Measurements from ENCODE around the gene OR10G6.
"Not testable (repeated sequence)": the region's sequence is repeated elsewhere in the genome, so short reads cannot be mapped to it uniquely, and the experiment has no call there.

OR10G6 gene

GRCh38 chr11:123995119-123995518, at the start of gene OR10G6:
TSS of gene OR10G6 (minus strand) at chr11:123995161. CDS start at chr11:123995161, 0 bp downstream.
- TF ChIP-seq CTCF (IDR thresholded peaks at IDR 0.05; ENCODE audit: unreplicated experiment in 3 of 3) = no peak
- Mint-ChIP-seq H3K27ac (no peak within 1 kb of the TSS), H3K36me3 (ENCODE audit: low read depth) (no peaks in the 10 kb centered on the region), H3K27me3 (ENCODE audit: low read depth) (no peaks in the 10 kb centered on the region), H3K4me3 (no peak within 1 kb of the TSS), H3K4me1 (no peaks in the 10 kb centered on the region), H3K9me3 (no peaks in the 10 kb centered on the region)

- Mint-ChIP-seq H3K9me3 (no peaks in the 10 kb centered on the region), H3K36me3 (ENCODE audit: low read depth) (no peaks in the 10 kb centered on the region), H3K4me1 (no peaks in the 10 kb centered on the region), H3K4me3 (no peak overlapping the region), H3K27ac (no peak overlapping the region), H3K27me3 (ENCODE audit: low read depth) (no peaks in the 10 kb centered on the region)
- TF ChIP-seq CTCF (IDR thresholded peaks at IDR 0.05; ENCODE audit: unreplicated experiment in 3 of 3) = no peak
Observed at GRCh38 chr11:124043420-124043819, 48.5 kb upstream of the OR10G6 start.

GRCh38 chr11:124041254-124041653, 46.3 kb upstream of the OR10G6 start, which contains the start of gene OR10G7:
TSS of gene OR10G7 (minus strand) at chr11:124041325. CDS start at chr11:124039001, 2,324 bp downstream.
- TF ChIP-seq CTCF (IDR thresholded peaks at IDR 0.05; ENCODE audit: unreplicated experiment in 3 of 3) = no peak
- H3K4me3 Mint-ChIP-seq = no peak within 1 kb of the TSS
- H3K27ac Mint-ChIP-seq = no peak within 1 kb of the TSS
- no peaks in the 10 kb centered on the region for H3K9me3 Mint-ChIP-seq
- H3K27me3 Mint-ChIP-seq (ENCODE audit: low read depth) = no peaks in the 10 kb centered on the region
- no peaks in the 10 kb centered on the region for H3K36me3 Mint-ChIP-seq (ENCODE audit: low read depth)
- no peaks in the 10 kb centered on the region for H3K4me1 Mint-ChIP-seq

- Mint-ChIP-seq H3K27me3 (ENCODE audit: low read depth) (no peaks in the 10 kb centered on the region), H3K4me1 (no peaks in the 10 kb centered on the region), H3K27ac (no peak overlapping the region), H3K9me3 (no peaks in the 10 kb centered on the region), H3K36me3 (ENCODE audit: low read depth) (no peaks in the 10 kb centered on the region), H3K4me3 (no peak overlapping the region)
- no peak for TF ChIP-seq CTCF (IDR thresholded peaks at IDR 0.05; ENCODE audit: unreplicated experiment in 3 of 3)
Observed at GRCh38 chr11:124039557-124039956, 44.6 kb upstream of the OR10G6 start.

GRCh38 chr11:124036666-124037065, 41.7 kb upstream of the OR10G6 start:
- no peak overlapping the region for H3K27ac Mint-ChIP-seq
- H3K9me3 Mint-ChIP-seq = no peaks in the 10 kb centered on the region
- TF ChIP-seq CTCF (IDR thresholded peaks at IDR 0.05; ENCODE audit: unreplicated experiment in 3 of 3) = no peak
- no peak overlapping the region for H3K4me3 Mint-ChIP-seq
- no peaks in the 10 kb centered on the region for H3K4me1 Mint-ChIP-seq
- H3K27me3 Mint-ChIP-seq (ENCODE audit: low read depth) = no peaks in the 10 kb centered on the region
- no peaks in the 10 kb centered on the region for H3K36me3 Mint-ChIP-seq (ENCODE audit: low read depth)

- no peak for TF ChIP-seq CTCF (IDR thresholded peaks at IDR 0.05; ENCODE audit: unreplicated experiment in 3 of 3)
- Mint-ChIP-seq H3K9me3 (no peaks in the 10 kb centered on the region), H3K4me3 (no peak within 1 kb of the TSS), H3K4me1 (no peaks in the 10 kb centered on the region), H3K36me3 (ENCODE audit: low read depth) (no peaks in the 10 kb centered on the region), H3K27ac (no peak within 1 kb of the TSS), H3K27me3 (ENCODE audit: low read depth) (no peaks in the 10 kb centered on the region)
Observed at GRCh38 chr11:124026498-124026897, 31.5 kb upstream of the OR10G6 start, which contains the start of gene OR10G8. TSS of gene OR10G8 (plus strand) at chr11:124026798. CDS start at chr11:124029623, 2,825 bp downstream.

- not testable (repeated sequence) for H3K9me3 Mint-ChIP-seq; H3K4me3 Mint-ChIP-seq; H3K27ac Mint-ChIP-seq; H3K36me3 Mint-ChIP-seq (ENCODE audit: low read depth); H3K4me1 Mint-ChIP-seq; H3K27me3 Mint-ChIP-seq (ENCODE audit: low read depth)
Observed at GRCh38 chr11:124015837-124016236, 20.9 kb upstream of the OR10G6 start.
